A673 (cell line): ENCODE measurements around the gene LAMA2. TPM values are rescaled to one million over a fixed set of nuclear protein-coding genes. Genes with fewer than 3 reads are reported as not detected.

ENCODE experiments used
- BruUV-seq: library from RNA; stranded (reverse); fragments of 400-500 nt; replicated peaks from 2 replicates; lab custom pipeline; 2021; lab: Mats Ljungman, UMichigan
- CTCF ChIA-PET: fragments of 300-600 bp; sonication (Branson Sonifier 250); formaldehyde crosslinking; loops from one replicate; lab custom pipeline; 2022; ENCODE audit warnings: antibody characterized with exemption; lab: Charles Lee
- POLR2A ChIA-PET: fragments of 300-600 bp; sonication (Branson Sonifier 250); formaldehyde crosslinking; loops from one replicate; lab custom pipeline; 2022; ENCODE audit warnings: antibody characterized with exemption; ENCODE audit not compliant: low non-redundant PET; lab: Charles Lee
- DNase-seq: peaks from one replicate; pipeline ENCODE4 v3.0.0-alpha.2; 2015; ENCODE audit warnings: low spot score
- H3K27ac ChIP-seq: fragments of 200-600 bp; sonication (generic); 2 replicates; pipeline ENCODE4 v1.5.1; 2016; ENCODE audit warnings: mixed run types, low read depth, mild to moderate bottlenecking, mixed read lengths, antibody characterized with exemption, low read length; ENCODE audit not compliant: poor library complexity, severe bottlenecking
- H3K27me3 ChIP-seq: fragments of 200-600 bp; sonication (generic); replicated peaks from 2 replicates; pipeline ENCODE4 v1.6.1; 2017; ENCODE audit warnings: mixed run types, low read depth, mild to moderate bottlenecking, mixed read lengths, antibody characterized with exemption, low read length; ENCODE audit not compliant: insufficient read depth, poor library complexity
- H3K36me3 ChIP-seq: fragments of 200-600 bp; sonication (generic); 2 replicates; pipeline ENCODE4 v1.6.1; 2016; ENCODE audit warnings: mixed run types, mild to moderate bottlenecking, mixed read lengths, antibody characterized with exemption, low read length; ENCODE audit not compliant: insufficient read depth, poor library complexity, severe bottlenecking
- H3K4me1 ChIP-seq: fragments of 200-600 bp; sonication (generic); 2 replicates; pipeline ENCODE4 v1.6.1; 2017; ENCODE audit warnings: mixed run types, mild to moderate bottlenecking, mixed read lengths, antibody characterized with exemption, low read length; ENCODE audit not compliant: insufficient read depth, poor library complexity, severe bottlenecking
- H3K4me3 ChIP-seq: fragments of 200-600 bp; sonication (generic); 2 replicates; pipeline ENCODE4 v1.5.1; 2016; ENCODE audit warnings: low read depth, mixed run types, mild to moderate bottlenecking, mixed read lengths, low read length; ENCODE audit not compliant: poor library complexity, severe bottlenecking
- H3K9me3 ChIP-seq: fragments of 200-600 bp; sonication (generic); 2 replicates; pipeline ENCODE4 v1.6.1; 2016; ENCODE audit warnings: mixed run types, low read depth, mild to moderate bottlenecking, mixed read lengths, antibody characterized with exemption, low read length; ENCODE audit not compliant: poor library complexity, severe bottlenecking
- CTCF ChIP-seq: fragments of 300-800, 200-600 bp; sonication (generic); conservative IDR thresholded peaks from 2 replicates; pipeline ENCODE4 v1.5.1; 2017; ENCODE audit warnings: low read depth, mild to moderate bottlenecking, antibody characterized with exemption, low read length, moderate library complexity, mixed read lengths
- EZH2 ChIP-seq: fragments of 200-600 bp; sonication (generic); IDR thresholded peaks from 2 replicates; pipeline ENCODE4 v1.6.1; 2017; ENCODE audit warnings: borderline replicate concordance, low read depth, mild to moderate bottlenecking, mixed read lengths, antibody characterized with exemption, low read length; ENCODE audit not compliant: poor library complexity, severe bottlenecking
- intact Hi-C: fragments of 100-400 bp; cut with micrococcal nuclease; formaldehyde crosslinking; loops from one replicate; pipeline ENCODE4 v1.10.0; 2022; ENCODE audit not compliant: unreplicated experiment
- total RNA-seq: library from RNA; stranded (reverse); gene quantifications from 2 replicates; pipeline ENCODE4 v1.2.3, GENCODE V29; 2021

The LAMA2 gene
- total RNA-seq, 1 experiment from 2014 or later: 2.2 TPM

- BruUV-seq: no TSS peak
- H3K4me1 ChIP-seq: peaks cover 38% of the 10 kb centered on the region
- DNase-seq: no peak
- H3K9me3 ChIP-seq: no peaks in the 10 kb centered on the region
- no peaks in the 10 kb centered on the region for H3K36me3 ChIP-seq
- TF ChIP-seq CTCF: no peak
- TF ChIP-seq EZH2: no peak
- intact Hi-C loops: loop anchor here (10.0 kb wide), 2 partner anchors 391 to 441 kb away; no protein-coding TSS in a partner anchor
- ChIA-PET POLR2A (no interaction called here), CTCF (no interaction called here)
- H3K4me3 ChIP-seq: no peak overlapping the region
- no peaks in the 10 kb centered on the region for H3K27me3 ChIP-seq
- H3K27ac ChIP-seq: no peak overlapping the region
These were observed 611.2 kb downstream of the LAMA2 start for GRCh38 chr6:129494099-129494498.

GRCh38 chr6:129494586-129494985 lies 611.6 kb downstream of the LAMA2 start:
- no peak overlapping the region for H3K27ac ChIP-seq
- CTCF ChIA-PET: no interaction called here
- POLR2A ChIA-PET: no interaction called here
- no TSS peak for BruUV-seq
- no peaks in the 10 kb centered on the region for H3K27me3 ChIP-seq
- no peaks in the 10 kb centered on the region for H3K9me3 ChIP-seq
- intact Hi-C loops: loop anchor here (10.0 kb wide), 2 partner anchors 390 to 440 kb away; no protein-coding TSS in a partner anchor
- H3K36me3 ChIP-seq: no peaks in the 10 kb centered on the region
- no peak for DNase-seq
- TF ChIP-seq EZH2: no peak
- TF ChIP-seq CTCF: no peak
- peaks cover 40% of the 10 kb centered on the region for H3K4me1 ChIP-seq
- no peak overlapping the region for H3K4me3 ChIP-seq

GRCh38 chr6:129495652-129496051 lies 612.7 kb downstream of the LAMA2 start:
- no peaks in the 10 kb centered on the region for H3K36me3 ChIP-seq
- H3K4me3 ChIP-seq: no peak overlapping the region
- no peaks in the 10 kb centered on the region for H3K27me3 ChIP-seq
- BruUV-seq: no TSS peak
- peaks cover 36% of the 10 kb centered on the region for H3K4me1 ChIP-seq
- POLR2A ChIA-PET: no interaction called here
- DNase-seq: no peak
- H3K27ac ChIP-seq: no peak overlapping the region
- no peak for TF ChIP-seq CTCF
- no peak for TF ChIP-seq EZH2
- intact Hi-C loops: loop anchor here (10.0 kb wide), 2 partner anchors 389 to 439 kb away; no protein-coding TSS in a partner anchor
- CTCF ChIA-PET: no interaction called here
- H3K9me3 ChIP-seq: no peaks in the 10 kb centered on the region
